ENCODE data around the gene BCLAF1. TPM values are rescaled to one million over a fixed set of nuclear protein-coding genes. Genes with fewer than 3 reads are reported as not detected.
"Not testable (repeated sequence)": the region's sequence is repeated elsewhere in the genome, so short reads cannot be mapped to it uniquely, and the experiment has no call there.

Gene BCLAF1
- total RNA-seq, 1 donor from 2014 or later = 267 TPM

DNA sequence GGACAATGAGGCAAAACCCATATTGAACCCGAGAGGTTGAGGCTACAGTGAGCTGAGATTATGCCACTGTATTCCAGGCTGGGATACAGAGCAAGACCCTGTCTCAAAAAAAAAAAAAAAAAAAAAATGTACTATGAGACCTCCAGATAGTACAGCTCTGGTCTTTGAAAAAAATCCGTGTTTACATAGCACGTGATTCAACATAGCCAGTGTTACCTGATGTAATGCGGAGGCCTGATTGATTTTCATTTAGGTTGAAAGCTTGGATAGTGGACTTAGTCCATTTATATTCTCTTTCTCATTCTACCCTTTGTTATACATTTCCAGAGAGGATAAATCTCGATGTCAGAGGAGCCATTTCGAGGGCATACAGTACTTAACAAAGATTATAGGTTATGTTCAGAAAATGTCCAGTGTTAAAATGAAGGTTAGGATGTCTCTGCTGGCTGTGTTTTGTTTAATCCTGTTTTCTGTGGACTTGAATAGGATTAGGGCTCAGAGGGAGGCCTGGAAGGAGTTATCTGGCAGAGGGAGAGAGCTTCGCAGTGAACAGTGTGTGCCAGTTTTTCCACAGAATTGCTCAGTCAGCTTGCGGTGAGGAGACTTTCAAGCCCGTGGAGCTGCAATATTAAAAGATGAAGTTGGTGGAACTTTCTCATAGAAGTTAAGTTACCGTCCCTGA is 33.9 kb upstream of the BCLAF1 start:
- Mint-ChIP-seq H3K9me3 (no peaks in the 10 kb centered on the region), H3K27ac (no peak overlapping the region), H3K4me1 (no peaks in the 10 kb centered on the region), H3K27me3 (peaks cover 3% of the 10 kb centered on the region), H3K36me3 (ENCODE audit: low read depth) (no peaks in the 10 kb centered on the region), H3K4me3 (no peak overlapping the region)
- no peak for DNase-seq
- intact Hi-C loops (cut with micrococcal nuclease) = no loop called here

DNA sequence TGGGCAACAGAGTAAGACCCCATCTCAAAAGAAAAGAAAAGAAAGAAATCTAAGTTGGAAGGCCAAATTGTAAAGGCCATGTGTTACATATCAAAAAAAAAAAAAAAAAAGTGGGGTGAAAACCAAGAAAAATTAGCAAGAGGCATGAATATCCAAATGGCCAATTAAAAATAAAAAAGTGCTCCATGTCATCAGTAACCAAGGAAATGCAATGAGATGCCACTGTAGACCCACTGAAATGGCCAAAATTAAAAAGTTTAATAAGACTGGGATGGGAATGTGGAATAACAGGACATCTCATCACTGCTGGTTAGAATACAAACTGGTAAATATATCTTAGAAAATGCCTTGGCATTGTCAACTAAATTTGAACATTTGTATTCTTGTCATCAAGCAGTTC is 30.1 kb upstream of the BCLAF1 start:
- no peak for DNase-seq
- intact Hi-C loops (cut with micrococcal nuclease) = no loop called here
- H3K27me3 Mint-ChIP-seq = peaks cover 6% of the 10 kb centered on the region
- H3K36me3 Mint-ChIP-seq (ENCODE audit: low read depth) = no peaks in the 10 kb centered on the region
- H3K4me3 Mint-ChIP-seq = no peak overlapping the region
- no peak overlapping the region for H3K27ac Mint-ChIP-seq
- no peaks in the 10 kb centered on the region for H3K9me3 Mint-ChIP-seq
- H3K4me1 Mint-ChIP-seq = peaks cover 1% of the 10 kb centered on the region

DNA sequence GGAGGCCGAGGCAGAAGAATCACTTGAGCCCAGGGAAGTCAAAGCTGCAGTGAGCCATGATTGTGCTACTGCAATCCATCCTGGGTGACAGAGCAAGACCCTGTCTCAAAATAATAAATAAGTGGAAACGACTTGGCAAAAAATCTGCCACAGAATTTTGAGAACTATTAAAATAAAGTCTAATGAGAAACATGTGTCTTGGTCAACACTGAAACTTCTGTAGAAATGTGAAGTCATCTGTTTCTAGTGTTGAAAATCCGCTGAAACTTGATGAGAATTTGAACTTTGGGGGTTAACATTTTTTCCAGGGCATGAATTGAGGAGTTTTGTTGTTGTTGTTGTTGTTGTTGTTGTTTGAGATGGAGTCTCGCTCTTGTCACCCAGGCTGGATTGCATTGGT is 29.0 kb upstream of the BCLAF1 start:
- Mint-ChIP-seq H3K27me3 (peaks cover 7% of the 10 kb centered on the region), H3K36me3 (ENCODE audit: low read depth) (no peaks in the 10 kb centered on the region), H3K4me3 (no peak overlapping the region), H3K4me1 (peaks cover 1% of the 10 kb centered on the region), H3K27ac (no peak overlapping the region), H3K9me3 (no peaks in the 10 kb centered on the region)
- intact Hi-C loops (cut with micrococcal nuclease) = no loop called here
- no peak for DNase-seq

DNA sequence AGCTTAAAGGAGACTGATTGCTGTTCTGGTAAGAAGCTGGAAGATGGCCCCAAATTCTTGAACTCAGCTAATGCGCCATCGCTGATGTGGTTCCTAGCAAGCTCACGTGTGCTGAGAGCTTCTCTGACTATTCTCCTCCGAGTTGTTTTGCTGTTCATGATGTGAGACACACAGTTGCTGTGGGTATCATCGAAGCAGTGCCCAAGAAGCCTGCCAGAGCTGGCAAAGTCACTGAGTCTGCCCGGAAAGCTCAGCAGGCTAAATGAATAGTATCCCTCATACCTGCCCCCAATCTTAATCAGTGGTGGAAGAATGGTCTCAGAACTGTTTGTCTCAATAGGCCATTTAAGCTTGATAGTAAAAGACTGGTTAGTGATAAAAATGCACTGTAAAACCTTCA is 28.3 kb upstream of the BCLAF1 start:
- Mint-ChIP-seq H3K9me3 (no peaks in the 10 kb centered on the region), H3K27me3 (peaks cover 10% of the 10 kb centered on the region)
- intact Hi-C loops (cut with micrococcal nuclease) = loop anchor here (1.0 to 2.0 kb wide), 5 partner anchors 27 to 867 kb away; partner anchors contain the start of gene MTFR2

DNA sequence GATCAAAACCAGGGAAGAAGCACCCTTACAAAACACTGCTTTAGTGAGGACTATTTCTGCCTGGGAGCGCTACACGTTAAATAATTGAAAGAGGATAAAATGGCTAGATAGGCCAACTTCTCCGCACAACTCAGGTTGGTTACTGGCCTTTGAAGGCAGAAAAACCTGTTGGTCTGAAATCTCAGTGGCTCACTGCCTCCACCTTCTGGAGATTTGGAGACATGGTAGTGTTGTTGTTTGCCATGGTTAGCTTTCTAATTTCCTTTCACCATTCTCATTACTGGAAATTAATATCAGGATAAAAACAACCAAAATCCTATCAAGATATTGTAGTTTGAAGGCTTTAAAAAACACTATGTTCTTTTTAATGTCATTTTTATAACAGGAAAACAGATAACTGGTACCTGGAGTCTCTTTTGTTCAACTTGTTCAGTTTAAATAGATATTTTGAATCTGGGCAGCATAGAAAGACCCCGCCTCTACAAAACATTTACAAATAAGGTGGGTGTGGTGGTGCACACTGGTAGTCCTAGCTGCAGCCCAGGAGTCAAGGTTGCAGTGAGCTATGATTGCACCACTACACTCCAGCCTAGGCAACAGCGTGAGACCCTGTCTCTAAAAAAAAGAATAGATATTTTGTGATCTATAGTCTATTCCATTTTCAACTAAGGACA is 27.5 kb upstream of the BCLAF1 start:
- Mint-ChIP-seq H3K9me3 (no peaks in the 10 kb centered on the region), H3K27ac (no peak overlapping the region), H3K4me3 (no peak overlapping the region), H3K27me3 (peaks cover 10% of the 10 kb centered on the region), H3K4me1 (peaks cover 1% of the 10 kb centered on the region), H3K36me3 (ENCODE audit: low read depth) (no peaks in the 10 kb centered on the region)
- DNase-seq = peak; percentile 89
- intact Hi-C loops (cut with micrococcal nuclease) = loop anchor here (1.0 to 2.0 kb wide), 5 partner anchors 26 to 866 kb away; partner anchors contain the start of gene MTFR2

More for the DNA sequence above, 28.3 kb upstream of the BCLAF1 start:
- no peak overlapping the region for H3K4me3 Mint-ChIP-seq
- H3K27ac Mint-ChIP-seq = no peak overlapping the region
- DNase-seq = no peak
- H3K36me3 Mint-ChIP-seq (ENCODE audit: low read depth) = no peaks in the 10 kb centered on the region
- H3K4me1 Mint-ChIP-seq = peaks cover 1% of the 10 kb centered on the region

DNA sequence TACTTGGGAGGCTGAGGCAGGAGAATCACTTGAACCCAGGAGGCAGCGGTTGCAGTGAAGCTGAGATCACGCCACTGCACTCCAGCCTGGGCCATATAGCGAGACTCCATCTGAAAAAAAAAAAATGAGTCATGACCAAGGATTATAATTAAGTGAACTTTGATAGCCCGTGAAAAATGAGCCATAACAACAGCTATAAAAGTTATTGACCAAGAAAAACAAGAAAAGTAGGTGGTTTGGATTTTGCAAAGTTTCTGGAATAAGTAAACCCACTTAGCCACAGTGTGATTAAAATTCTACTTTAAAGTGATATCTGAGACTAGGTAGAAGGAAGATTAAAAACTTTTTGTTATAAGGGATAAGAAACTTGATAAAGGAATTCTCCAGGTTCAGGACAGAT is 25.9 kb upstream of the BCLAF1 start:
- Mint-ChIP-seq H3K4me3 (no peak overlapping the region), H3K27ac (no peak overlapping the region), H3K9me3 (no peaks in the 10 kb centered on the region), H3K36me3 (ENCODE audit: low read depth) (no peaks in the 10 kb centered on the region), H3K27me3 (peaks cover 17% of the 10 kb centered on the region), H3K4me1 (peaks cover 1% of the 10 kb centered on the region)
- intact Hi-C loops (cut with micrococcal nuclease) = no loop called here
- DNase-seq = no peak

DNA sequence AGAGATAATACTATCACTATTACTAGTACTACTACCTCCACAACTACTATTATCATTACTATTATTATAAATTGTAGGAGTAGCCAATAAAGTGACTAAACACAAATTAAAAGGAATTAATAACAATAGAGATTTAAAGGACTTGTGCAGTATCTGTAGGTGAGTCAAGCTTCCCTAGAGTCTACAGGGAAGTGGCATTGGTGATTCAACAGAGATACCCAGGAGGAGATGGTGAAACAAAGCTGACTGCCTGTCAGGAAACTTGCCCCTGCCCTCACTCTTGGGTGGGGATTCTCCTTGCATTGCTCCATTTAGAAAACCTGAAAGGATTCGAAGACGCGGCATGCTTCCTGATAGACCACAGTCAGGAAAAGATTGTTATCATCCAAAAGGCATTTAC is 23.3 kb upstream of the BCLAF1 start:
- peaks cover 1% of the 10 kb centered on the region for H3K4me1 Mint-ChIP-seq
- H3K4me3 Mint-ChIP-seq = no peak overlapping the region
- intact Hi-C loops (cut with micrococcal nuclease) = no loop called here
- H3K27me3 Mint-ChIP-seq = peaks cover 25% of the 10 kb centered on the region
- DNase-seq = no peak
- no peaks in the 10 kb centered on the region for H3K36me3 Mint-ChIP-seq (ENCODE audit: low read depth)
- H3K9me3 Mint-ChIP-seq = no peaks in the 10 kb centered on the region
- H3K27ac Mint-ChIP-seq = no peak overlapping the region

DNA sequence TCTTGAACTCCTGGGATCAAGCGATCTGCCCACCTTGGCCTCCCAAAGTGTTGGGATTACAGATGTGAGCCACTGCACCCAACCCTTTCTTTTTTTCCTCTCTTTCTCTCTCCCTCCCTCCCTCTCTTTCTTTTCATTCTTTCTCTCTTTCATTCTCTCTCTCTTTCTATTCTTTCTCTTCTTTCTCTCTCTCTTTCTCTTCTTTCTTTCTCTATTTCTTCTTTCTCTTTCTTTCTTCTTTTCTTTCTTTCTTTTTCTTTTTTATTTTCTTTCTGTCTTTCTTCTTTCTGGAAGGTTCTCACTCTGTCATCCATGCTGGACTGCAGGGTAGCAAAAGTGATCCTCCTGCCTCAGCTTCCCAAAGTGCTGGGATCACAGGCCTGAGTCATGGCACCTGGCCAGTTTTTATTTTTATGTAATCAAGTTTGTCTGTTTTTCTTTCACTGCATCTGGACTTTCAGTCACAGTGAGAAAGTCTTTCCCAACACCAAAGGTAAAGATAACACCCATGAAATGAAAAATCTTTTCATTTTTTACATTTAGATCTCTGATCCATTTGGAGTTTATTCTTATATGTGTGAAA is 20.2 kb upstream of the BCLAF1 start:
- no peak overlapping the region for H3K27ac Mint-ChIP-seq
- no peaks in the 10 kb centered on the region for H3K9me3 Mint-ChIP-seq
- peaks cover 26% of the 10 kb centered on the region for H3K27me3 Mint-ChIP-seq
- no peaks in the 10 kb centered on the region for H3K36me3 Mint-ChIP-seq (ENCODE audit: low read depth)
- no peaks in the 10 kb centered on the region for H3K4me1 Mint-ChIP-seq
- H3K4me3 Mint-ChIP-seq = no peak overlapping the region
- intact Hi-C loops (cut with micrococcal nuclease) = no loop called here
- no peak for DNase-seq

DNA sequence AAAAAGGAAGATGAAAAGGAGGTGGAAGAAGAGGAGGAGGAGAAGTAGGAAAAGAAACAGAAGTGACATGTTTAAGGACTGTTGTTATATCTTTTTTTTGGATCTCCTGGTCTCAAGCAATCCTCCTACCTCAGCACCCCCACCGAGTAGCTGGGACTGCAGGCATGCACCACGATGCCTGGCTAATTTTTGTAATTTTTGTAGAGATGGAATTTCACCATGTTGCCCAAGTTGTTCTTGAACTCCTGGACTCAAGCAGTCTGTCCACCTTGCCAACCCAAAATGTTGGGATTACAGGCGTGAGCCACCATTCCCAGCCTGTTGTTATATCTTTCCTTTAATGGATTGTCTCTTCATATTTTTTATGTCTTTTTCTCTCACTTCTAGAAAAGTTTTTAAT is 19.5 kb upstream of the BCLAF1 start:
- Mint-ChIP-seq H3K9me3 (no peaks in the 10 kb centered on the region), H3K36me3 (ENCODE audit: low read depth) (no peaks in the 10 kb centered on the region), H3K27me3 (peaks cover 22% of the 10 kb centered on the region), H3K27ac (no peak overlapping the region), H3K4me3 (no peak overlapping the region), H3K4me1 (no peaks in the 10 kb centered on the region)
- intact Hi-C loops (cut with micrococcal nuclease) = no loop called here
- DNase-seq = no peak

DNA sequence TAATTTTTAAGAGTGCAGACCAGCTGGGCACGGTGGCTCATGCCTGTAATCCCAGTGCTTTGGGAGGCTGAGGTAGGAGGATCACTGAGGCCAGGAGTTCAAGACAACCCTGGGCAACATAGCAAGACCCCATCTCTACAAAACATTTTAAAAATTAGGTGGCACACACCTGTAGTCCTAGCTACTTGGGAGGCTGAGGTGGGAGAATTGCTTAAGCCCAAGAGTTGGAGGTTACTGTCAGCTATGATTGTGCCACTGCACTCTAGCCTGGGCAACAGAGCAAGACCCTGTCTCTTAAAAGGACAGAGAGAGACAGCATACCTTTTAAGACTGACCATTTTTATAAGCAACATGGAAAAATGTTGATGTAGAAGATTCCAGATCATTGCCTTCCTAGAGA is 18.8 kb upstream of the BCLAF1 start:
- H3K27ac Mint-ChIP-seq; H3K36me3 Mint-ChIP-seq (ENCODE audit: low read depth); H3K9me3 Mint-ChIP-seq; H3K4me1 Mint-ChIP-seq; intact Hi-C loops (cut with micrococcal nuclease); H3K4me3 Mint-ChIP-seq; DNase-seq: not testable (repeated sequence)
- peaks cover 22% of the 10 kb centered on the region for H3K27me3 Mint-ChIP-seq

DNA sequence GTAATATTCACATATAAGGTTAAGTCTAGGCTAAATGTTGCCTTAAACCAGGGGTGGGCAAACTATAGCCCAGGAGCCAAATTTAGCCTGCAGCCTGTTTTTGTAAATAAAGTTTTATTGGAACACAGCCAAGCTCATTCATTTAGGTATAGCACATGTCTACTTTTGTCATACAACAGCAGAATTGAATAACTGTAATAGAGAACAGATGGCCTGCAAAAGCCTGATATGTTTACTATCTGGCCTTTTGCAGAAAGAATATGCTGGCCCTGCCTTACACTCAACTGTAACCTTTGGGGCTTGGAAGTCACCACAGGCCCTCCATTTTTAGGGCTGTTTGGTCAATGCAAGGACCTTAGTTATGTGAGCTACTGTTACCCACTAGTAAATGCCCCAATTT is 17.7 kb upstream of the BCLAF1 start:
- Mint-ChIP-seq H3K36me3 (ENCODE audit: low read depth) (no peaks in the 10 kb centered on the region), H3K4me3 (no peak overlapping the region), H3K9me3 (no peaks in the 10 kb centered on the region), H3K4me1 (no peaks in the 10 kb centered on the region), H3K27ac (no peak overlapping the region), H3K27me3 (peaks cover 19% of the 10 kb centered on the region)
- intact Hi-C loops (cut with micrococcal nuclease) = no loop called here
- no peak for DNase-seq

DNA sequence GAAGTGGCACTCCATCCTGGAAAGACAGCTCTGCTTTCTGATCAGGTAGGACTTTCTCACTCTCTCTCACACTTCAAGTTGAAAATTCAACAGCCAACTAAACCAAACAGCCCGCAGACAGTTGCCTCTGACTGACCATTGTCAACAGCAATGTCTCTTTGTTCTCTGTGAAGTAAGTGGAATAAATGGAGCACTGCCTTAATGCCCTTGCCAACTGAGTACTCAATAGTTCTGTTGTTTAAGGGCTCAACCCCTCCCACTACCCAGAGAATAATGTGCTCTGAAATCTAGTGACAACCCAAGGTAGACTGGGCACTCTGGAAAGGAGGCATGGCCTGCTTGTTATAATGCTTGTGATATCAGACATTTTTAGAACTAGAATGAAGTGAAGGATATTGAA is 16.8 kb upstream of the BCLAF1 start:
- intact Hi-C loops (cut with micrococcal nuclease) = no loop called here
- no peak for DNase-seq
- Mint-ChIP-seq H3K36me3 (ENCODE audit: low read depth) (no peaks in the 10 kb centered on the region), H3K9me3 (no peaks in the 10 kb centered on the region), H3K4me1 (no peaks in the 10 kb centered on the region), H3K27ac (no peak overlapping the region), H3K27me3 (peaks cover 15% of the 10 kb centered on the region), H3K4me3 (no peak overlapping the region)

DNA sequence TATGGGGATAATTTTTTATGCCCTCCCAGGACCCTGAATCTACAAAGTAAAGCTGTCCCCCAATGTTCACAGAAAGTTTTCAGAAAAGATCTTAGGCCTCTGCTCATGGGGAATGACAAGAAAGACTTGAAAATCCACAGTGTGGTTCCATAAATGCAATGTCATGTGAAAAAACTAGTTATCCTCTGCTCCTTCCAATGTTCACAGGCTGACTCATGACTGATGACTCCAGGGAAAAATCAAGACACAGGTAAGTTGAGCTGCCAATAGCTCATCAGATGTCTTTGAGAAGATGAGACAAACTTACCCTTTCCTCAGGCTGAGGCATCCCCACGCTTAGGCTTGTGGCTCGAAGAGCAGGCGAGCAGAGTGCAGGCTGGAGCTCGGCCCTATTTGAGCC is 14.8 kb upstream of the BCLAF1 start:
- intact Hi-C loops (cut with micrococcal nuclease) = no loop called here
- DNase-seq = no peak
- H3K4me3 Mint-ChIP-seq = no peak overlapping the region
- H3K4me1 Mint-ChIP-seq = no peaks in the 10 kb centered on the region
- H3K9me3 Mint-ChIP-seq = no peaks in the 10 kb centered on the region
- H3K27me3 Mint-ChIP-seq = peaks cover 12% of the 10 kb centered on the region
- H3K27ac Mint-ChIP-seq = no peak overlapping the region
- no peaks in the 10 kb centered on the region for H3K36me3 Mint-ChIP-seq (ENCODE audit: low read depth)

DNA sequence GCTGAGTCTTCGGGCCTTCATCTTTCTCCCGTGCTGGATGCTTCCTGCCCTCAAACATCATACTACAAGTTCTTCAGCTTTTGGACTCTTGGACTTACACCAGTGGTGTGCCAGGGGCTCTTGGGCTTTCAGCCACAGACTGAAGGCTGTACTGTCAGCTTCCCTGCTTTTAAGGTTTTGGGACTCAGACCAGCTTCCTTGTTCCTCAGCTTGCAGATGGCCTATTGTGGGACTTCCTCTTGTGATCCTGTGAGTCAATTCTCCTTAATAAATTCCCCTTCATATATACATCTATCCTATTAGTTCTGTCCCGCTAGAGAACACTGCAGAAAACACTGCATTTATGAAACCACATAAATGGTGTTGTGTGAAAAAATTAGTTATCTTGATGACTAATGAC is 13.9 kb upstream of the BCLAF1 start:
- intact Hi-C loops (cut with micrococcal nuclease) = no loop called here
- peaks cover 10% of the 10 kb centered on the region for H3K27me3 Mint-ChIP-seq
- no peak for DNase-seq
- H3K4me1 Mint-ChIP-seq = no peaks in the 10 kb centered on the region
- no peak overlapping the region for H3K27ac Mint-ChIP-seq
- H3K36me3 Mint-ChIP-seq (ENCODE audit: low read depth) = no peaks in the 10 kb centered on the region
- H3K4me3 Mint-ChIP-seq = no peak overlapping the region
- H3K9me3 Mint-ChIP-seq = no peaks in the 10 kb centered on the region

Measured in activated CD4-positive, alpha-beta T cell treated with anti-CD3 and anti-CD28 coated beads, Interleukin-2, amount 10 ng/mL, durations not matched to agents 24 days and 14 days (primary cell).